Medulla oblongata (tissue), 1 donor: ENCODE measurements around the gene ACOX3.
"Not testable (repeated sequence)": the region's sequence is repeated elsewhere in the genome, so short reads cannot be mapped to it uniquely, and the experiment has no call there.

Experiments
- DNase-seq: peaks from one replicate; pipeline ENCODE4 v3.0.0-alpha.2; 2015; ENCODE audit errors: extremely low spot score

The ACOX3 gene

GRCh38 chr4:8352368-8353157, 88.0 kb downstream of the ACOX3 start:
- DNase-seq, result no peak

- DNase-seq, result peak; percentile 31
Measured at GRCh38 chr4:8351931-8352367, 88.6 kb downstream of the ACOX3 start.

GRCh38 chr4:8350841-8351461, 89.6 kb downstream of the ACOX3 start:
- no peak for DNase-seq

GRCh38 chr4:8350352-8350751, 90.2 kb downstream of the ACOX3 start:
- DNase-seq, result no peak

GRCh38 chr4:8349664-8350236, 90.8 kb downstream of the ACOX3 start:
- DNase-seq, result no peak

- DNase-seq, result not testable (repeated sequence)
Measured at GRCh38 chr4:8349236-8349635, 91.3 kb downstream of the ACOX3 start.

GRCh38 chr4:8348071-8348470, 92.5 kb downstream of the ACOX3 start:
- no peak for DNase-seq

- no peak for DNase-seq
Measured at GRCh38 chr4:8347660-8348059, 92.9 kb downstream of the ACOX3 start.

- peak; percentile 63 for DNase-seq
Measured at GRCh38 chr4:8346838-8347605, 93.5 kb downstream of the ACOX3 start.

- DNase-seq, result no peak
Measured at GRCh38 chr4:8345946-8346814, 94.3 kb downstream of the ACOX3 start.

GRCh38 chr4:8345053-8345945, 95.2 kb downstream of the ACOX3 start:
- DNase-seq, result no peak

GRCh38 chr4:8344377-8344776, 96.1 kb downstream of the ACOX3 start:
- no peak for DNase-seq

GRCh38 chr4:8343967-8344331, 96.6 kb downstream of the ACOX3 start:
- DNase-seq, result no peak

GRCh38 chr4:8343262-8343966, 97.1 kb downstream of the ACOX3 start:
- DNase-seq, result no peak

- no peak for DNase-seq
Measured at GRCh38 chr4:8342651-8343261, 97.8 kb downstream of the ACOX3 start.

- DNase-seq, result peak; percentile 48
Measured at GRCh38 chr4:8341691-8342090, 98.8 kb downstream of the ACOX3 start.

GRCh38 chr4:8341281-8341680, 99.2 kb downstream of the ACOX3 start:
- not testable (repeated sequence) for DNase-seq

GRCh38 chr4:8340781-8341241, 99.7 kb downstream of the ACOX3 start:
- peak; percentile 86 for DNase-seq

- DNase-seq, result no peak
Measured at GRCh38 chr4:8338351-8338961, 102.1 kb downstream of the ACOX3 start.
